HUES48 (cell line): ENCODE measurements around the gene HDX.
"Not testable (repeated sequence)": the region's sequence is repeated elsewhere in the genome, so short reads cannot be mapped to it uniquely, and the experiment has no call there.

ENCODE experiments used
- H3K27ac ChIP-seq: one replicate; pipeline ENCODE4 v1.7.0; 2013; ENCODE audit warnings: low read depth, low read length, inconsistent platforms
- H3K27me3 ChIP-seq: 2 replicates; pipeline ENCODE4 v1.6.1; 2013; ENCODE audit warnings: mild to moderate bottlenecking, low read length; ENCODE audit not compliant: control insufficient read depth, insufficient read depth
- H3K36me3 ChIP-seq: 2 replicates; pipeline ENCODE4 v1.6.1; 2013; ENCODE audit warnings: low read length; ENCODE audit not compliant: control insufficient read depth, insufficient read depth
- H3K4me1 ChIP-seq: 2 replicates; pipeline ENCODE4 v1.6.1; 2013; ENCODE audit warnings: mild to moderate bottlenecking, low read length; ENCODE audit not compliant: control insufficient read depth, insufficient read depth
- H3K4me3 ChIP-seq: 2 replicates; pipeline ENCODE4 v1.5.1; 2013; ENCODE audit warnings: mild to moderate bottlenecking, low read depth, low read length
- H3K9ac ChIP-seq: 2 replicates; pipeline ENCODE4 v1.6.1; 2013; ENCODE audit warnings: mild to moderate bottlenecking, low read depth, low read length, moderate library complexity
- H3K9me3 ChIP-seq: 2 replicates; pipeline ENCODE4 v1.6.1; 2013; ENCODE audit warnings: low read length; ENCODE audit not compliant: control insufficient read depth, insufficient read depth

The HDX gene

GRCh38 chrX:84339507-84340364, 162.5 kb downstream of the HDX start:
- H3K27ac ChIP-seq: no peak overlapping the region
- H3K4me1 ChIP-seq: peaks cover 20% of the 10 kb centered on the region; the same call in 1 of the 2 replicates
- H3K9me3 ChIP-seq: no peaks in the 10 kb centered on the region
- H3K27me3 ChIP-seq: no peaks in the 10 kb centered on the region
- H3K36me3 ChIP-seq: no peaks in the 10 kb centered on the region
- H3K9ac ChIP-seq: no peak overlapping the region
- H3K4me3 ChIP-seq: no peak overlapping the region

GRCh38 chrX:84336646-84337045, 165.6 kb downstream of the HDX start:
- Histone ChIP-seq H3K36me3 (no peaks in the 10 kb centered on the region), H3K9me3 (no peaks in the 10 kb centered on the region), H3K4me1 (peaks cover 29% of the 10 kb centered on the region; the same call in 1 of the 2 replicates), H3K27me3 (no peaks in the 10 kb centered on the region), H3K27ac (no peak overlapping the region), H3K9ac (no peak overlapping the region), H3K4me3 (no peak overlapping the region)

- Histone ChIP-seq H3K4me1 (peaks cover 22% of the 10 kb centered on the region; the same call in 1 of the 2 replicates), H3K27ac (no peak overlapping the region)
Measured at GRCh38 chrX:84335121-84335520, 167.1 kb downstream of the HDX start.

GRCh38 chrX:84322083-84322827, 180.0 kb downstream of the HDX start:
- H3K4me3 ChIP-seq: no peak overlapping the region
- no peaks in the 10 kb centered on the region for H3K27me3 ChIP-seq

More at GRCh38 chrX:84335121-84335520, 167.1 kb downstream of the HDX start:
- H3K9ac ChIP-seq: no peak overlapping the region
- no peak overlapping the region for H3K4me3 ChIP-seq
- no peaks in the 10 kb centered on the region for H3K27me3 ChIP-seq
- H3K36me3 ChIP-seq: no peaks in the 10 kb centered on the region
- H3K9me3 ChIP-seq: 0 out of 2 replicates have a peak, but pooled peaks cover 4% of the 10 kb centered on the region

GRCh38 chrX:84320614-84321013, 181.6 kb downstream of the HDX start:
- Histone ChIP-seq H3K27me3 (no peaks in the 10 kb centered on the region), H3K9me3 (peaks cover 4% of the 10 kb centered on the region; the same call in 1 of the 2 replicates), H3K4me1 (peaks cover 22% of the 10 kb centered on the region; the same call in 1 of the 2 replicates), H3K36me3 (no peaks in the 10 kb centered on the region), H3K9ac (no peak overlapping the region), H3K4me3 (no peak overlapping the region), H3K27ac (no peak overlapping the region)

More at GRCh38 chrX:84322083-84322827, 180.0 kb downstream of the HDX start:
- H3K27ac ChIP-seq: no peak overlapping the region
- H3K36me3 ChIP-seq: no peaks in the 10 kb centered on the region
- H3K4me1 ChIP-seq: peaks cover 18% of the 10 kb centered on the region; the same call in 1 of the 2 replicates
- H3K9me3 ChIP-seq: peaks cover 4% of the 10 kb centered on the region; the same call in 1 of the 2 replicates
- no peak overlapping the region for H3K9ac ChIP-seq

- no peak overlapping the region for H3K9ac ChIP-seq
- H3K4me3 ChIP-seq: no peak overlapping the region
- H3K4me1 ChIP-seq: peaks cover 22% of the 10 kb centered on the region; the same call in 1 of the 2 replicates
Measured at GRCh38 chrX:84320023-84320422, 182.2 kb downstream of the HDX start.

GRCh38 chrX:84318661-84319060, 183.6 kb downstream of the HDX start:
- Histone ChIP-seq H3K27ac (peak overlapping the region; percentile 31), H3K27me3 (no peaks in the 10 kb centered on the region), H3K9ac (no peak overlapping the region), H3K4me3 (peak overlapping the region; percentile 14; the same call in 1 of the 2 replicates), H3K36me3 (no peaks in the 10 kb centered on the region), H3K9me3 (peaks cover 3% of the 10 kb centered on the region; the same call in 1 of the 2 replicates), H3K4me1 (peaks cover 22% of the 10 kb centered on the region; the same call in 1 of the 2 replicates)

More at GRCh38 chrX:84320023-84320422, 182.2 kb downstream of the HDX start:
- Histone ChIP-seq H3K36me3 (no peaks in the 10 kb centered on the region), H3K9me3 (peaks cover 3% of the 10 kb centered on the region; the same call in 1 of the 2 replicates), H3K27me3 (no peaks in the 10 kb centered on the region), H3K27ac (no peak overlapping the region)

- not testable (repeated sequence) for H3K9ac ChIP-seq, H3K27me3 ChIP-seq
- H3K4me1 ChIP-seq: peaks cover 22% of the 10 kb centered on the region; the same call in 1 of the 2 replicates
Measured at GRCh38 chrX:84315946-84316345, 186.3 kb downstream of the HDX start.

More at GRCh38 chrX:84315946-84316345, 186.3 kb downstream of the HDX start:
- H3K36me3 ChIP-seq, H3K4me3 ChIP-seq, H3K9me3 ChIP-seq, H3K27ac ChIP-seq: not testable (repeated sequence)
